Stimulated activated CD4-positive, alpha-beta T cell treated with anti-CD3 and anti-CD28 coated beads, Interleukin-2, amount 100 ng/mL, for 4 hours (primary cell): ENCODE data around the gene DAPK2.

ENCODE experiments used
- DNase-seq: peaks from one replicate; pipeline ENCODE4 v3.0.0-alpha.2; 2020; ENCODE audit warnings: low read depth

Gene DAPK2

GRCh38 chr15:63942486-63943365, 103.6 kb downstream of the DAPK2 start:
- no peak for DNase-seq

- no peak for DNase-seq
Measured at GRCh38 chr15:63941698-63942465, 104.4 kb downstream of the DAPK2 start.

- DNase-seq = no peak
Measured at GRCh38 chr15:63940966-63941620, 105.2 kb downstream of the DAPK2 start.

GRCh38 chr15:63939531-63940130, 106.7 kb downstream of the DAPK2 start:
- DNase-seq = no peak

- peak; percentile 18 for DNase-seq
Measured at GRCh38 chr15:63938486-63939061, 107.7 kb downstream of the DAPK2 start.

GRCh38 chr15:63933522-63933921, 112.8 kb downstream of the DAPK2 start:
- peak; percentile 18 for DNase-seq

GRCh38 chr15:63931556-63931955, 114.7 kb downstream of the DAPK2 start:
- DNase-seq = no peak

GRCh38 chr15:63930034-63930433, 116.3 kb downstream of the DAPK2 start:
- DNase-seq = no peak

GRCh38 chr15:63928185-63928842, 118.0 kb downstream of the DAPK2 start:
- no peak for DNase-seq

- DNase-seq = no peak
Measured at GRCh38 chr15:63923993-63924950, 122.0 kb downstream of the DAPK2 start.

GRCh38 chr15:63922916-63923315, 123.4 kb downstream of the DAPK2 start:
- DNase-seq = no peak

- no peak for DNase-seq
Measured at GRCh38 chr15:63922261-63922904, 123.9 kb downstream of the DAPK2 start.

- no peak for DNase-seq
Measured at GRCh38 chr15:63920504-63921175, 125.6 kb downstream of the DAPK2 start.

- no peak for DNase-seq
Measured at GRCh38 chr15:63918901-63919348, 127.4 kb downstream of the DAPK2 start.

GRCh38 chr15:63918317-63918672, 128.0 kb downstream of the DAPK2 start:
- no peak for DNase-seq

GRCh38 chr15:63917588-63918316, 128.5 kb downstream of the DAPK2 start:
- no peak for DNase-seq

GRCh38 chr15:63915873-63916771, 130.2 kb downstream of the DAPK2 start:
- DNase-seq = no peak
